ENCODE measurements around the gene OR5B2.

GRCh38 chr11:58392746-58393145 lies 35.2 kb downstream of the OR5B2 start:
- TF ChIP-seq CTCF (tag by site-specific recombination; IDR thresholded peaks at IDR 0.05), result no peak
- no peak for TF ChIP-seq REST (tag by site-specific recombination; IDR thresholded peaks at IDR 0.05)
- no peak for TF ChIP-seq ZNF621 (tag by site-specific recombination; IDR thresholded peaks at IDR 0.05)
- no peak for TF ChIP-seq ZNF639 (tag by site-specific recombination; IDR thresholded peaks at IDR 0.05)
